HFF-Myc (cell line): ENCODE data around the gene CIBAR2.

Experiments
- DNase-seq: peaks from one replicate; pipeline ENCODE4 v3.0.0-alpha.2; 2011; ENCODE audit warnings: low read depth; ENCODE audit errors: extremely low read depth
- H3K4me3 ChIP-seq: replicated peaks from 2 replicates; pipeline ENCODE4 v1.5.1; 2011; ENCODE audit warnings: low read depth, mild to moderate bottlenecking, control low read depth, low read length
- CTCF ChIP-seq: IDR thresholded peaks from 2 replicates; pipeline ENCODE4 v1.5.1; 2012; ENCODE audit warnings: mild to moderate bottlenecking, low read depth, low read length, control low read depth; ENCODE audit errors: missing control alignments

Gene CIBAR2

GRCh38 chr16:85084841-85085510 lies 27.3 kb downstream of the CIBAR2 start:
- no peak for TF ChIP-seq CTCF
- DNase-seq, result no peak
- no peak overlapping the region for H3K4me3 ChIP-seq

GRCh38 chr16:85083051-85083639 lies 29.1 kb downstream of the CIBAR2 start:
- no peak for TF ChIP-seq CTCF

GRCh38 chr16:85082173-85083050 lies 29.9 kb downstream of the CIBAR2 start:
- DNase-seq, result no peak
- TF ChIP-seq CTCF, result no peak
- no peak overlapping the region for H3K4me3 ChIP-seq

More at GRCh38 chr16:85083051-85083639, 29.1 kb downstream of the CIBAR2 start:
- no peak overlapping the region for H3K4me3 ChIP-seq
- no peak for DNase-seq

GRCh38 chr16:85081765-85082164 lies 30.5 kb downstream of the CIBAR2 start:
- H3K4me3 ChIP-seq, result no peak overlapping the region
- DNase-seq, result no peak
- TF ChIP-seq CTCF, result no peak

GRCh38 chr16:85081038-85081437 lies 31.2 kb downstream of the CIBAR2 start:
- no peak for TF ChIP-seq CTCF
- no peak overlapping the region for H3K4me3 ChIP-seq
- DNase-seq, result no peak

- TF ChIP-seq CTCF, result no peak
- H3K4me3 ChIP-seq, result no peak overlapping the region
- DNase-seq, result no peak
These were observed 32.3 kb downstream of the CIBAR2 start for GRCh38 chr16:85079785-85080570.
